SK-N-SH treated with all-trans-retinoic acid at 6 μM for 48 hours (cell line): ENCODE measurements around the gene SYNJ1.
"Not testable (repeated sequence)": the region's sequence is repeated elsewhere in the genome, so short reads cannot be mapped to it uniquely, and the experiment has no call there.

Experiments used
- ATAC-seq: fragments of 200-7000 bp; cut with Tn5 transposase; 3 replicates; pipeline ENCODE4 v1.9.1; 2020; ENCODE audit warnings: mild to moderate bottlenecking, moderate library complexity
- ARNTL ChIP-seq: fragments of 450-650 bp; formaldehyde crosslinking; IDR thresholded peaks from 2 replicates; pipeline ENCODE4 v1.5.0; 2020; ENCODE audit warnings: low read depth, mild to moderate bottlenecking, moderate library complexity, borderline replicate concordance
- BACH2 ChIP-seq: fragments of 250-450 bp; sonication (Bioruptor Pico); IDR thresholded peaks from 2 replicates; pipeline ENCODE4 v1.9.0; 2021; ENCODE audit warnings: mild to moderate bottlenecking, borderline replicate concordance
- ESRRG ChIP-seq: fragments of 250-450 bp; sonication (Bioruptor Pico); IDR thresholded peaks from 2 replicates; pipeline ENCODE4 v1.6.1; 2021; ENCODE audit warnings: mild to moderate bottlenecking
- GLIS3 ChIP-seq: fragments of 250-450 bp; sonication (Bioruptor Pico); IDR thresholded peaks from 2 replicates; pipeline ENCODE4 v1.5.0; 2020; ENCODE audit warnings: mild to moderate bottlenecking, moderate library complexity
- ISL1 ChIP-seq: fragments of 250-450 bp; sonication (Bioruptor Pico); IDR thresholded peaks from 2 replicates; pipeline ENCODE4 v2.1.2; 2022; ENCODE audit warnings: mild to moderate bottlenecking, moderate library complexity
- OSR1 ChIP-seq: fragments of 250-450 bp; sonication (Bioruptor Pico); IDR thresholded peaks from 2 replicates; pipeline ENCODE4 v1.8.0; 2022; ENCODE audit warnings: moderate library complexity, mild to moderate bottlenecking, inconsistent platforms
- PPARA ChIP-seq: fragments of 250-450 bp; sonication (Bioruptor Pico); IDR thresholded peaks from 2 replicates; pipeline ENCODE4 v1.5.0; 2020; ENCODE audit warnings: mild to moderate bottlenecking, borderline replicate concordance
- RARB ChIP-seq: fragments of 250-450 bp; sonication (Bioruptor Pico); IDR thresholded peaks from 2 replicates; pipeline ENCODE4 v1.8.0; 2021; ENCODE audit warnings: mild to moderate bottlenecking, moderate library complexity
- SNAI2 ChIP-seq: fragments of 250-450 bp; sonication (Bioruptor Pico); IDR thresholded peaks from 2 replicates; pipeline ENCODE4 v1.5.0; 2020; ENCODE audit warnings: mild to moderate bottlenecking, moderate library complexity
- TCF4 ChIP-seq: fragments of 250-450 bp; sonication (Bioruptor Pico); IDR thresholded peaks from 2 replicates; pipeline ENCODE4 v1.8.0; 2021; ENCODE audit warnings: mild to moderate bottlenecking, moderate library complexity, borderline replicate concordance
- TOX ChIP-seq: fragments of 250-450 bp; sonication (Bioruptor Pico); IDR thresholded peaks from 2 replicates; pipeline ENCODE4 v1.8.0; 2021; ENCODE audit warnings: mild to moderate bottlenecking, moderate library complexity, borderline replicate concordance
- ZC3H10 ChIP-seq: fragments of 250-450 bp; sonication (Bioruptor Pico); IDR thresholded peaks from 2 replicates; pipeline ENCODE4 v1.5.1; 2021; ENCODE audit warnings: mild to moderate bottlenecking, moderate library complexity
- ZFP3 ChIP-seq: fragments of 250-450 bp; sonication (Bioruptor Pico); IDR thresholded peaks from 2 replicates; pipeline ENCODE4 v1.5.0; 2020; ENCODE audit warnings: mild to moderate bottlenecking, moderate library complexity
- ZNF565 ChIP-seq: fragments of 450-650 bp; formaldehyde crosslinking; conservative IDR thresholded peaks from 2 replicates; pipeline ENCODE4 v1.5.0; 2020; ENCODE audit warnings: low read depth, mild to moderate bottlenecking, moderate library complexity
- ZNF70 ChIP-seq: fragments of 450-650 bp; formaldehyde crosslinking; IDR thresholded peaks from 2 replicates; pipeline ENCODE4 v1.5.0; 2020; ENCODE audit warnings: mild to moderate bottlenecking, moderate library complexity
- ZNF8 ChIP-seq: fragments of 450-650 bp; formaldehyde crosslinking; IDR thresholded peaks from 2 replicates; pipeline ENCODE4 v1.5.0; 2020; ENCODE audit warnings: mild to moderate bottlenecking, moderate library complexity
- TF ChIP-seq, protein P1 (sequence below): fragments of 250-450 bp; sonication (Bioruptor Pico); IDR thresholded peaks from 2 replicates; pipeline ENCODE4 v1.8.0; 2021; ENCODE audit warnings: low read depth, mild to moderate bottlenecking, moderate library complexity, borderline replicate concordance
- TF ChIP-seq, protein P2 (sequence below): fragments of 250-450 bp; sonication (Bioruptor Pico); IDR thresholded peaks from 2 replicates; pipeline ENCODE4 v1.8.0; 2020; ENCODE audit warnings: mild to moderate bottlenecking, moderate library complexity, borderline replicate concordance
- TF ChIP-seq, protein P3 (sequence below): fragments of 250-450 bp; sonication (Bioruptor Pico); IDR thresholded peaks from 2 replicates; pipeline ENCODE4 v1.5.1; 2021; ENCODE audit warnings: mild to moderate bottlenecking, moderate library complexity
- TF ChIP-seq, protein P4 (sequence below): fragments of 250-450 bp; sonication (Bioruptor Pico); IDR thresholded peaks from 2 replicates; pipeline ENCODE4 v1.5.0; 2020; ENCODE audit warnings: mild to moderate bottlenecking, moderate library complexity

The SYNJ1 gene

DNA sequence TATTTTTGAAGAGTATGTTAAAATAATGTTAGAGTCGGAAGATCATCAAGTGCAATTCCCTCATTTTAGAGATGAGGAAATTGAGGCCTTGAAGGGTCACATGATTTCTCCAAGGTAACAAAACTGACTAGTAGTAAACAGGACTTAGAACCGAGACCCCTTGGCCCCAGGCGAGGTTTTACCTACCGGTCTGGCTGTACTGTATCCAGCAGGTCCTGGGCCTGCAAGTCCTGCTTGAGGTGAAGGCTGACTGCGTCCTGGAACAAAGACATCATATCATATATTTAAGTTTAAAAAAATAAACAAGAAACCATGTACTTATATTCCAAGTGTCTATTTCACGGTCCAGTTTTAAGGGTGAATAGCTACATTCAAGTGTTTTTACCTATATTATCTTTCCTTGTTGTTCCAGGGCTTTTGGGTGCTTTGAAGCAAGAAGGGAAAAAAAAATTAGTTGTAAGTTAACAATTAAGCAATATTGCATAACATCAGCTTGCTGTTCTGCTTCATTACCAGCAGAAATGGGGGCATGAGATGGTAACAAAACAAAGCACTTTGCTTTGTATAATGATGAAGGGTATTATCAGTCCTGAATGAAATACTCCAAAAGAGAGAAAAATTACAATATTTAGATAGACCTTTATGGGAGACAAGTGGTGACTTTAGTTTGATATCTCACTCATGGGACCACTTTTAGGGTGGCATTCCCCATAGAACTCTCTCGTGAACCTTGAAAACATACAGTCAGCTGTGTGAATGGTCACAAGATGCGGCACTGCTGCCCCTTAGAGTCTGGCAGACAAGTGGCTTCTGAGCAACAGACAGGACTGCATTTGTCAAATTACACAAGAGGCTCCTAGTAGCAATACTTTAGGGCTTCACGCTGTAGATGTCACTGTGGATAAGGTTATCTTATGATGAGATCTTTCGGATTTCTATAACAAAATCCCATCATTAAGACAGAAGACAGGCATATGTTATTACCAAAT, 85.8 kb downstream of the SYNJ1 start:
- no peak for TF ChIP-seq GLIS3 (CRISPR knock-in tag)
- TF ChIP-seq ARNTL, result no peak
- TF ChIP-seq TCF4 (CRISPR knock-in tag), result no peak
- TF ChIP-seq, protein P1, sequence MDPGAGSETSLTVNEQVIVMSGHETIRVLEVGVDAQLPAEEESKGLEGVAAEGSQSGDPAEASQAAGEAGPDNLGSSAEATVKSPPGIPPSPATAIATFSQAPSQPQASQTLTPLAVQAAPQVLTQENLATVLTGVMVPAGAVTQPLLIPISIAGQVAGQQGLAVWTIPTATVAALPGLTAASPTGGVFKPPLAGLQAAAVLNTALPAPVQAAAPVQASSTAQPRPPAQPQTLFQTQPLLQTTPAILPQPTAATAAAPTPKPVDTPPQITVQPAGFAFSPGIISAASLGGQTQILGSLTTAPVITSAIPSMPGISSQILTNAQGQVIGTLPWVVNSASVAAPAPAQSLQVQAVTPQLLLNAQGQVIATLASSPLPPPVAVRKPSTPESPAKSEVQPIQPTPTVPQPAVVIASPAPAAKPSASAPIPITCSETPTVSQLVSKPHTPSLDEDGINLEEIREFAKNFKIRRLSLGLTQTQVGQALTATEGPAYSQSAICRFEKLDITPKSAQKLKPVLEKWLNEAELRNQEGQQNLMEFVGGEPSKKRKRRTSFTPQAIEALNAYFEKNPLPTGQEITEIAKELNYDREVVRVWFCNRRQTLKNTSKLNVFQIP (CRISPR knock-in tag), result no peak
- TF ChIP-seq, protein P2, sequence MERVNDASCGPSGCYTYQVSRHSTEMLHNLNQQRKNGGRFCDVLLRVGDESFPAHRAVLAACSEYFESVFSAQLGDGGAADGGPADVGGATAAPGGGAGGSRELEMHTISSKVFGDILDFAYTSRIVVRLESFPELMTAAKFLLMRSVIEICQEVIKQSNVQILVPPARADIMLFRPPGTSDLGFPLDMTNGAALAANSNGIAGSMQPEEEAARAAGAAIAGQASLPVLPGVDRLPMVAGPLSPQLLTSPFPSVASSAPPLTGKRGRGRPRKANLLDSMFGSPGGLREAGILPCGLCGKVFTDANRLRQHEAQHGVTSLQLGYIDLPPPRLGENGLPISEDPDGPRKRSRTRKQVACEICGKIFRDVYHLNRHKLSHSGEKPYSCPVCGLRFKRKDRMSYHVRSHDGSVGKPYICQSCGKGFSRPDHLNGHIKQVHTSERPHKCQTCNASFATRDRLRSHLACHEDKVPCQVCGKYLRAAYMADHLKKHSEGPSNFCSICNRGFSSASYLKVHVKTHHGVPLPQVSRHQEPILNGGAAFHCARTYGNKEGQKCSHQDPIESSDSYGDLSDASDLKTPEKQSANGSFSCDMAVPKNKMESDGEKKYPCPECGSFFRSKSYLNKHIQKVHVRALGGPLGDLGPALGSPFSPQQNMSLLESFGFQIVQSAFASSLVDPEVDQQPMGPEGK, result no peak
- TF ChIP-seq ZC3H10 (CRISPR knock-in tag), result no peak
- no peak for TF ChIP-seq OSR1 (CRISPR knock-in tag)
- no peak for TF ChIP-seq PPARA (CRISPR knock-in tag)
- TF ChIP-seq ZNF8 (CRISPR knock-in tag), result no peak
- TF ChIP-seq RARB, result no peak
- TF ChIP-seq, protein P3, sequence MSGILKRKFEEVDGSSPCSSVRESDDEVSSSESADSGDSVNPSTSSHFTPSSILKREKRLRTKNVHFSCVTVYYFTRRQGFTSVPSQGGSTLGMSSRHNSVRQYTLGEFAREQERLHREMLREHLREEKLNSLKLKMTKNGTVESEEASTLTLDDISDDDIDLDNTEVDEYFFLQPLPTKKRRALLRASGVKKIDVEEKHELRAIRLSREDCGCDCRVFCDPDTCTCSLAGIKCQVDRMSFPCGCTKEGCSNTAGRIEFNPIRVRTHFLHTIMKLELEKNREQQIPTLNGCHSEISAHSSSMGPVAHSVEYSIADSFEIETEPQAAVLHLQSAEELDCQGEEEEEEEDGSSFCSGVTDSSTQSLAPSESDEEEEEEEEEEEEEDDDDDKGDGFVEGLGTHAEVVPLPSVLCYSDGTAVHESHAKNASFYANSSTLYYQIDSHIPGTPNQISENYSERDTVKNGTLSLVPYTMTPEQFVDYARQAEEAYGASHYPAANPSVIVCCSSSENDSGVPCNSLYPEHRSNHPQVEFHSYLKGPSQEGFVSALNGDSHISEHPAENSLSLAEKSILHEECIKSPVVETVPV (CRISPR knock-in tag), result no peak
- no peak for TF ChIP-seq ZFP3 (CRISPR knock-in tag)
- no peak for TF ChIP-seq ESRRG (CRISPR knock-in tag)
- TF ChIP-seq ZNF565 (CRISPR knock-in tag), result no peak
- TF ChIP-seq ZNF70 (CRISPR knock-in tag), result no peak
- no peak for TF ChIP-seq TOX (CRISPR knock-in tag)
- TF ChIP-seq ISL1, result no peak
- ATAC-seq, result no peak

DNA sequence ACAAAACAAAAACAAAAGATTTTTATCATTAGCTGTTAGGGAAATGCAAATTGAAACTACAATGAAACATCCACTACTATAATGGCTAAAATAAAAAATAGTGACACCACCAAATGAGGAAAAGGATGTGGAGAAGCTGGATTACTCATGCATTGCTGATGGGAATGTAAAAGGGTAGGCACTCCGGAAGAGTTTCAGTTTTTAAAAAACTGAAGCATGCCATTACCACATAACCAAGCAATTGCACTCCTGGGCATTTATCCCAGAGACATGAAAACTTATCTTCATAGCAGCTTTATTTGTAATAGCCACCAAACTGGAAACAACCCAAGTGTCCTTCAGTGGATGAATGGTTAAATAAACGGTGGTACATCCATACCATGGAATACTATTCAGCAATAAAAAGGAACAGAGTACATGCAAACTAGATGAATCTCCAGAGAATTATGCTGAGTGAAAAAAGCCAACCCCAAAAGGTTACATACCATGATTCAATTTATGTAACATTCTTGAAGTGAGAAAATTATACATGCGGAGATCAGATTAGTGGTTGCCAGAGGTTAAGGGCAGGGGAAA, 101.1 kb downstream of the SYNJ1 start:
- TF ChIP-seq ZNF8 (CRISPR knock-in tag) (peak; percentile 95), ZC3H10 (CRISPR knock-in tag) (no peak)
- ATAC-seq, result no peak

DNA sequence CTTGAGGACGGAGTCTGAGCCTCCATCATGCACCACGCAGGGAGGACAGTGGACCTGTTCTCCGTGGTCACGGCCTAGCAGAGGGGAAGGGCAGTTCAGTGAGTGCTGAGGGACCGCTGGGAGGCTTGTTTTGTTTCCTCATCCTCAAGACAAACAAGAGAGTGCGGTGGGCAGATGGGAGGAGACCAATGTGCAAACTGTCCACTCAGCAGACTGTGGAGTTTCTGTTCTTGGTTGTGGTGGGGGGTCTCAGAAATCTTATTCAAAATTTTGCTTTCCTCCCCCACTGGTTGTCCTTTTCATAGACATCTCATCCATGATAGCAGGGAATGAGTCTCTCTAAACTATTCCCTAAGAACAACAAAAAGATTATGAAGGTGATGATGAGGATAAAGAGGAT, 109.6 kb downstream of the SYNJ1 start:
- not testable (repeated sequence) for ATAC-seq

DNA sequence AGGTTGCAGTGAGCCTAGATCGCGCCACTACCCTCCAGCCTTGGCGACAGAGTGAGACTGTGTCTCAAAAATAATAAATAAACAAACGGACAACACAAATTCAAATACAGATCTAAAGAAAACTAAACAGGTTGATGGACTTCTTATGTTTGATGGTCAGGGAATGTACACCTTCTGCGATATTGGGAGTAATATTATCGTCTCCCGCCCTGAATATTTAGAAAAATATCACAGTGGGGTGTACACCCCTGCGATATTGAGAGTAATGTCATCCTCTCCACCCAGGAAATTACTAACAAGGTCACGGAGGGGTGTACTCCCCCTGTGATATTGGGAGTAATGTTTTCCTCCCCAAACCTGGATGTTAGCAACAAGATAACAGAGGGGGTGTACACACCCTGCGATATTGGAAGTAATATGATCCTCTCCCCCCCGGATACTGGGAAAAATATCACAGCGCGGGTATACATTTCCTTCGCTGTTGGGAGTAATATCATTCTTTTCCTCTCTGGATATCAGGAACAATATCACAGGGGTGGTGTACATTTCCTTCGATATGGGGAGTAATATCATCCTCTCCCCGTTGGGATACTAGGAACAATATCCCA, 114.3 kb downstream of the SYNJ1 start:
- no peak; the same call in 2 of the 3 replicates for ATAC-seq
- TF ChIP-seq, protein P4, sequence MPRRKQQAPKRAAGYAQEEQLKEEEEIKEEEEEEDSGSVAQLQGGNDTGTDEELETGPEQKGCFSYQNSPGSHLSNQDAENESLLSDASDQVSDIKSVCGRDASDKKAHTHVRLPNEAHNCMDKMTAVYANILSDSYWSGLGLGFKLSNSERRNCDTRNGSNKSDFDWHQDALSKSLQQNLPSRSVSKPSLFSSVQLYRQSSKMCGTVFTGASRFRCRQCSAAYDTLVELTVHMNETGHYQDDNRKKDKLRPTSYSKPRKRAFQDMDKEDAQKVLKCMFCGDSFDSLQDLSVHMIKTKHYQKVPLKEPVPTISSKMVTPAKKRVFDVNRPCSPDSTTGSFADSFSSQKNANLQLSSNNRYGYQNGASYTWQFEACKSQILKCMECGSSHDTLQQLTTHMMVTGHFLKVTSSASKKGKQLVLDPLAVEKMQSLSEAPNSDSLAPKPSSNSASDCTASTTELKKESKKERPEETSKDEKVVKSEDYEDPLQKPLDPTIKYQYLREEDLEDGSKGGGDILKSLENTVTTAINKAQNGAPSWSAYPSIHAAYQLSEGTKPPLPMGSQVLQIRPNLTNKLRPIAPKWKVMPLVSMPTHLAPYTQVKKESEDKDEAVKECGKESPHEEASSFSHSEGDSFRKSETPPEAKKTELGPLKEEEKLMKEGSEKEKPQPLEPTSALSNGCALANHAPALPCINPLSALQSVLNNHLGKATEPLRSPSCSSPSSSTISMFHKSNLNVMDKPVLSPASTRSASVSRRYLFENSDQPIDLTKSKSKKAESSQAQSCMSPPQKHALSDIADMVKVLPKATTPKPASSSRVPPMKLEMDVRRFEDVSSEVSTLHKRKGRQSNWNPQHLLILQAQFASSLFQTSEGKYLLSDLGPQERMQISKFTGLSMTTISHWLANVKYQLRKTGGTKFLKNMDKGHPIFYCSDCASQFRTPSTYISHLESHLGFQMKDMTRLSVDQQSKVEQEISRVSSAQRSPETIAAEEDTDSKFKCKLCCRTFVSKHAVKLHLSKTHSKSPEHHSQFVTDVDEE (CRISPR knock-in tag), result no peak
- TF ChIP-seq ZC3H10 (CRISPR knock-in tag) (no peak), GLIS3 (CRISPR knock-in tag) (no peak), ZNF8 (CRISPR knock-in tag) (no peak), TOX (CRISPR knock-in tag) (no peak), RARB (no peak), BACH2 (no peak), SNAI2 (CRISPR knock-in tag) (no peak), TCF4 (CRISPR knock-in tag) (no peak), ZNF565 (CRISPR knock-in tag) (no peak)
- TF ChIP-seq, protein P1 (CRISPR knock-in tag), result no peak
- TF ChIP-seq, protein P2, result no peak
- TF ChIP-seq, protein P3 (CRISPR knock-in tag), result no peak
